Vagina (tissue), 2 donors: ENCODE results near the gene MYO3B.

Experiments
- POLR2A ChIP-seq, 2 donors: fragments of 450-650 bp; IDR thresholded peaks; one replicate each; pipeline ENCODE4 v1.6.1; 2017; ENCODE audit warnings: antibody characterized with exemption in 2 of 2, mild to moderate bottlenecking in 2 of 2, moderate library complexity in 2 of 2
- TF ChIP-seq, protein P1 (sequence below), 3 experiments: fragments of 450-650 bp in 2 of 3; fragments of 200-600 bp in 1 of 3; sonication (generic) in 1 of 3; IDR thresholded peaks; one replicate each; pipeline ENCODE4 v1.5.1; 2017 to 2019; ENCODE audit warnings: antibody characterized with exemption in 3 of 3, mild to moderate bottlenecking in 2 of 3, moderate library complexity in 2 of 3

DNA sequence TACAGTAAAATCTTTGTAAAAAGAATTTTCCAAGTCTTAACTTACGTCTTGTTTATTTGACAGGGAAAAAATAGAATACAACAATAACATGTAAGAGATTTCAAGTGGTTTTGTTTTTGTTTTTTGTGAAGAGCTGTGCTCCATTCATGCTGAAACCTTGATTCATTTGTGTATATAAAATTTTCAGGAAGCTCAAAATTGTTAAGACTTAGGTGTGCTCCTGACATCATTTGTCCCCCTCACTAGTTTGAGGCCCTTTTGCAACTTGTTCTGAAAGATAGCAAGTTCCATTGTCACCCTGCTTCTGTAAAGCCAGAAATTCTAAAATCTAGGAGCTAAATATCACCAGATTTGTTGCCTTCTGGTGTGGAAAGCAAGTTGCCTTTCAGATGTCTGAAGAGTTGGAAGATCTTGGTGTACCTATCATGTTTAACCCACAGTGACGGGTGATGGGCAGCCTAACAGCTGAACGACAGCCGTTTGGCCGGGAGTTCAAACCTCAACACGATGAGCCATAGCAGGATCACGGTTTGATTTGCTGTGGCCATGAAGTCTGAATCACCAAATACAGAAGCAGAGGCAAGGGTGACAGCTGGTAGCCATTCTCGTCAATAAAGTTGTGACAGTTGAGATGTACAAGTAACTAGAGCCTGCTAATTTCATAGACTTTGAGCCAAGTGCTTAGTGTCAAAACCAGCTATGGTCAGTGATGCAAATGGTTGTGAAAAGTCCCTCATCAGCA, 331.7 kb downstream of the MYO3B start:
- TF ChIP-seq, protein P1, sequence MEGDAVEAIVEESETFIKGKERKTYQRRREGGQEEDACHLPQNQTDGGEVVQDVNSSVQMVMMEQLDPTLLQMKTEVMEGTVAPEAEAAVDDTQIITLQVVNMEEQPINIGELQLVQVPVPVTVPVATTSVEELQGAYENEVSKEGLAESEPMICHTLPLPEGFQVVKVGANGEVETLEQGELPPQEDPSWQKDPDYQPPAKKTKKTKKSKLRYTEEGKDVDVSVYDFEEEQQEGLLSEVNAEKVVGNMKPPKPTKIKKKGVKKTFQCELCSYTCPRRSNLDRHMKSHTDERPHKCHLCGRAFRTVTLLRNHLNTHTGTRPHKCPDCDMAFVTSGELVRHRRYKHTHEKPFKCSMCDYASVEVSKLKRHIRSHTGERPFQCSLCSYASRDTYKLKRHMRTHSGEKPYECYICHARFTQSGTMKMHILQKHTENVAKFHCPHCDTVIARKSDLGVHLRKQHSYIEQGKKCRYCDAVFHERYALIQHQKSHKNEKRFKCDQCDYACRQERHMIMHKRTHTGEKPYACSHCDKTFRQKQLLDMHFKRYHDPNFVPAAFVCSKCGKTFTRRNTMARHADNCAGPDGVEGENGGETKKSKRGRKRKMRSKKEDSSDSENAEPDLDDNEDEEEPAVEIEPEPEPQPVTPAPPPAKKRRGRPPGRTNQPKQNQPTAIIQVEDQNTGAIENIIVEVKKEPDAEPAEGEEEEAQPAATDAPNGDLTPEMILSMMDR (IDR thresholded peaks at IDR 0.05): no peak
- no peak for TF ChIP-seq POLR2A (IDR thresholded peaks at IDR 0.05)
